NCI-H2171 (cell line): ENCODE data around the gene RUFY4.
"Not testable (repeated sequence)": the region's sequence is repeated elsewhere in the genome, so short reads cannot be mapped to it uniquely, and the experiment has no call there.

Experiments
- DNase-seq: peaks from one replicate; lab custom pipeline; 2025; lab: John Stamatoyannopoulos, UW

Gene RUFY4

DNA sequence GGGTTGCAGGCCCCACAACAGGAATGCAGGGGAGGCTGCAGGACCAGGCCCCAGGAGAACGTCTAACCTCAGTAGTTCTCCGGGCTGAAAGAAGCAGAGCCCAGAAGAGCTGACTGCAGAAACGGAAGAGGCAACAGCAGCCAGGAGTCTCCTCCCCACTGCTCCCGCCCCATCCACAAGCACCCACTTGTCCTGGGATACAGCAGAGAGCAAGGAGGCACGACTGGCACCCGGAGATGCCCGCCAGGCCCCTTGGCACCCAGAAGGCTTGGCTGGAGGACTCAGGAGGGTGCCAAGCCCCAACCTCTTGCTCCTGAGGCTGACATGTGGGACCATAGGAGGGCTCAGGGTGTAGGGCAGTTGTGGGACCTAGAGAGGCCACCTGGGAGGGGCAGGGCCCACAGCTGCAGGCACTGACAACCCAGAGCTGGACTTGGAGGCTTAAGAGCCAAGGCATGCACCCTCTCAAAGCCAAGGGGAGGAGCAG is 37.2 kb upstream of the RUFY4 start:
- DNase-seq: no peak

GRCh38 chr2:218032336-218033171 is 36.5 kb upstream of the RUFY4 start:
- DNase-seq: no peak

- DNase-seq: no peak
Observed at GRCh38 chr2:218033208-218033589, 35.9 kb upstream of the RUFY4 start.

DNA sequence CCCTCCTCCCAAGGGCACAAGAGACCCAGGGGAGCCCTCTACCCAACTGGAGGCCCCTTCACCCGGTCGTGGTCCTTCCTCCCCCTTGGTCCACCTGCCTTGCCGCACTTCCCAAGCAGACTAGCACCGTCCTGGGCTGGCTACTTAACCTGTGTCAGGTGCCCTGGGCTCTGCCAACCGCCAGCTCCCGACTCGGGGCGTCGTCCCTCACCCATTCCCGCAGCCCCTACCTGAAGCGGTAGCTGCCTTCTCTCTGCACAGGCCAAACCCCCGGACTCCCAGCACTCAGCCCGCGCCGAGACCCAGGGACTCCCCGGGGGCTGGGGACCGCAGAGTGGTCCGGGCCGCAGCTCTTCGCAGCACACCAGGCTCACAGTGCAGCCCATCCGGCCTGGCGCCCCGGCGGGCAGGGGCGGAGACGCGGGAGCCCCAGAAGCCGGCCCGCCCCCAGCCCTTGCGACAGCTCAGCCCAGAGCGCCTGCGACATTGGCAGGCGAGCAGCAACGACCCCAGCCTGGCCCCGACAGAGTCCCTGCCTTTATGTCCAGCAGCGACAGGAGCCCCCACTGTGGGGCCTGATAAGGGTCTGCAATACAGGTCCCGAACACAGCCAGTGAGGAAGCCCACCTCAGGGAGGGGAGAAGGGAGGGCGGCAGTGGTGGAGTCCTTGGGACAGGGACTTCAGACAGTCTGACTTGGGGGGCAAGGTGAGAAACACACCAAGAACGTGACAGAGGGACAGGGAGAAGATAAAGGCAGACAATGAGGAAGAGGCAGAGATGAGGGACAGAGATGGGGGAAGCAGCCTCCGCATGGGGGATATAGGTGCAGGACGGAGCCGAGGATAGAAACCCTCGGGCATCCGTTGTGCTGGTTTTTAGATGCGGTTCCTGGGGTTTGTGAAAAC is 35.2 kb upstream of the RUFY4 start:
- no peak for DNase-seq

GRCh38 chr2:218034497-218035213 is 34.4 kb upstream of the RUFY4 start:
- DNase-seq: peak; percentile 17

DNA sequence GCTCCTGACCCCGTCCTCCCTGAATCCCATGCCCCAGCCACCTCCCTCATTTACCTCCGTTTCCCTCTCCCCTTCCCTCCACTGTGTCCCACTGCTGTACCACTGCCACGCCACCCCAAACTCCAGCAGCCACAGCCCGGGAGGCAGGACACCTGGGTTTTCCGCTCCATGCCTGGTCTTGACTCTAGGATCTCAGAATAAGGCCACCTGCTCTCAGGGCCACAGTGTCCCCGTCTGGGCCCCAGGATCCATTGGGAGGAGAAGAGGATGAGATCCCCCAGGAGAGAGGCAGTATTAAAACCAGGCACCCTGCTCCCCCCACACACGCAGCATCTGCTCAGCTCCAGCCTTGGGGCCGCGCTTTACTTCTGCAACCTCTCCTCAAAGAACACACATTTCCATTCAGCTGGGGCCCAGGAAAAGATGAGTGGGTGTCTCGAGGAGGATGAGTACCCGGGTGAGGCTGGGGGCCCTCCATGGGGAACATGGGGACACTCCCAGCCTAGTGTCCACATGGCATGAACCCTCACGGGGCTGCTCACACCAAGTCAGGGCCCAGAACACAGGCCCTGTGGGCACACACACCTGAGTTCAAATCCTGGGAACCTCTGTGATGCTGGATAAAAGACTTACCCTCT is 33.5 kb upstream of the RUFY4 start:
- no peak for DNase-seq

DNA sequence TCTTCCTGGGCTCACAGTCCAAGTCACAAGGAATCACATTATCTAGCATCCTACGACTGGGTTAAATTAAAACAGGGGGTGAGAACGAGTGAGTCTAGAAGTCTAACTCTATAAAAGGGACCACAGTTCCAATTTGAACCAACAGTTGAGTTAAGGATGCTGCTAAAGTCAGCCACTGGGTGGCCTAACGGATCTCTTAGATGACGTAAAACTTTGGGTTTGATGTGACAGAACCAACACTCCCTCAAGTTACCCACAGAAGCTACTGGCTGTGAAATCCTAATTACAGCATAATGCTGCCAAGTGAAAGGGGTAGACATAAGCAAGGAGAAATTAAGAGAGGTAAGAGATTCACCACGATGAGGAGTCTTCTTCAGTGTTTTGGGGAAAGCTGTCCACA is 32.7 kb upstream of the RUFY4 start:
- DNase-seq: no peak

- no peak for DNase-seq
Observed at GRCh38 chr2:218039171-218039570, 29.9 kb upstream of the RUFY4 start.

GRCh38 chr2:218040883-218041282 is 28.2 kb upstream of the RUFY4 start:
- no peak for DNase-seq

GRCh38 chr2:218041302-218042168 is 27.5 kb upstream of the RUFY4 start:
- no peak for DNase-seq

GRCh38 chr2:218043100-218043499 is 26.0 kb upstream of the RUFY4 start:
- DNase-seq: no peak

DNA sequence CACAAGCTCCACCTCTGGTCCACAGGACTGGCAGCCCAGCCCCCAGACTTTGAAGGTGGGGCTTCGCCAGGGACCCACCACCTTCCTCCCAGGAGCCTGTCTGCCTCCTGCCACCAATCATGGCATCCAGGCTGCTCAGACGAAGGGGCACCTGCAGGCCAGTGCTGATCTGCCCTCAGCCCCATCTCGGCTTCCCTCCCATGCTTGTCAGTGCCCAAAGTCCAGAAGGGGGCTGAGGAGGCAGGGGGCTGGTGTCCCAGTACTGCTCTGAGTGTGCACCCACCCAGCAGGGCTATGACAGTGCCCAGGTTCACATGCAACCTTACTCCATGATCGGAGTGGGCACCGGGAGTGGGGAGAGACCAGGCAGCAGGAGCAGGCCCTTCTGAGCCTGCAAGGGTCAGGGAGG is 25.3 kb upstream of the RUFY4 start:
- DNase-seq: no peak

DNA sequence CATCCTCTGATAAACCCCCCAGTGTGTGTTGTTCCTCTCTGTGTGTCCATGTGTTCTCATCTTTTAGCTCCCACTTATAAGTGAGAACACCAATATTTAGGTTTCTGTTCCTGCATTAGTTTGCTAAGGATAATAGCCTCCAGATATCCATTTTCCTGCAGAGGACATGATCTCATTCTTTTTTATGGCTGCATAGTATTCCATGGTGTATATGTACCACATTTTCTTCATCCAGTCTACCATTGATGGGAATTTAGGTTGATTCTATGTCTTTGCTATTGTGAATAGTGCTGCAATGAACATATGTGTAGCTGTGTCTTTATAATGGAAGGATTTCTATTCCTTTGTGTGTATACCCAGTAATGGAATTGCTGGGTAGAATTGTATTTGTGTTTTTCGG is 24.5 kb upstream of the RUFY4 start:
- not testable (repeated sequence) for DNase-seq

DNA sequence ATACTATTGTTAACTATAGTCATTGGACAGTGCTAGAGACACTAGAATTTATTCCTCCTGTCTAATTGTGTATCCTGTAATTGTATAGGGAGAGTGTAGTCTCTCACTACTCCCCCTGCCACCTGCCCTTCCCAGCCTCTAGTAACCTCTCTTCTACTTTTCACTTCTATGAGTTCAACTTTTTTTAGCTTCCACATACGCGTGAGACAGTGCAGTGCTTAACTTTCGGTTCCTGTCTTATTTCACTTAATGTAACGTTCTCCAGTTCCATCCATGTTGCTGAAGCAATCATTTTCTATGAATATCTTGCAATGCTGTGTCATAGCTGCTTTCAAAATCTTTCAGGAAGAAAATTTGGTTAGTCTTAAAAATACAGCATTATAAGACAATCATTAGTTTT is 22.8 kb upstream of the RUFY4 start:
- DNase-seq: no peak

DNA sequence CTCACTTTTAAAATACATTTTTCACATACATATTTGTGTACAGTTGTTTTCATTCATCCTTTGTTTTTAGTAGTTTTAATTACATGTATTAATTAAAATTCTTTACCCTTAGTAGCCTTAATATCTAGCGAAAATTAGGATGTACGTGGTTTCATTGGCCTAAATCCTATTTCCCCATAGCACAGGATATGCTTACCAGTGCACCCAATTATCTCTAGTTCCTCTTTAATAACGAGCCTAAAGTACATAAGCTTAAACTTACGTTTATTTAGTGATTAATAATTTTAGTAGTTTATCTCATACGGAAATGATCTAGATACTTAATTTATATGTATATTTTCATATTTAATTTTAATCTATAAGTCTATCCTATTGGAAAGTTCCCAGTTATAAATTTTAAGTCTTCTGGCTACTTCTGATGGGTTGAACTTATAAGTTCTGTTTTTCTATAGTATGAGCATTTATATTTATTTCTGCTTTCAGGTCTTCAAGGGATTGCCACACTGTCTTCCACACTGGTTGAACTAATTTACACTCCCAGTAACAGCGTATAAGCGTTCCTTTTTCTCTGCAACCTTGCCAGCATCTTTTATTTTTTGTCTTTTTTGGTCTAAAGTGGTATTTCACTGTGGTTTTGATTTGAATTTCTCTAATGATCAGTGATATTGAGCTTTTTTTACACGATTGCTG is 21.4 kb upstream of the RUFY4 start:
- DNase-seq: no peak

- no peak for DNase-seq
Observed at GRCh38 chr2:218051903-218052302, 17.1 kb upstream of the RUFY4 start.

GRCh38 chr2:218059289-218059688 is 9.8 kb upstream of the RUFY4 start:
- DNase-seq: no peak

- no peak for DNase-seq
Observed at GRCh38 chr2:218060118-218060517, 8.9 kb upstream of the RUFY4 start.

DNA sequence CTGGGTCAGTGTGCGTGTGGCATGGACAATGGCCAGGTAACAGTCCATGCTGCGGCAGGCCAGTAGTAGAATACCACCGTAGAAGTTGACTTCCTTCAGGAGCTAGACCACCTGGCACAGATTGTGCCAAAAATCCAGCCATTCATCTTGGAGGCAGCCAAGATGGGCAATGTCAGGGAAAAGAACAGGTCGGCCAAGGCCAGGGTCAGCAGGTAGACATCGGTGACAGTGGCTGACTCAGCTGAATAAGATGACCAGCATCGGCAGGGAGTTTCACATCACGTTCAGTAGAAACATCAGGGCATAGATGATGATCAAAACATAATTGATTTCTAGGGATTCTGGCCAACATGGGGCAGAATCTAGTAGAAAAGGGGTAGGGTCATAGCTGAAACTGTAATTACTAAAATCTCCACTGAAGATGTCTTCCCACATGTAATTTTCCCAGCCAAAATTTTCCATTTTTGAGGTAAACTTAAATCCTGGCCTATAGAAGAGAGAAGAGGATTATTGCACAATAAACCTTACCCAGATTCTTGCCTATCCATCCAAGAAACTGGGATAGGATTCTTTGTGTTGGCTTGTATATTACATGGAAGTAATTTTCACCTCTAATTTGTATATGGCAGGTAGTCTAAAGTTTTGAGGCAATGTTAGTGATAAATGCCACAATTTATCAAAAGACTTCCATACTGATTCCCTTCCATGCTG is 7.9 kb upstream of the RUFY4 start:
- DNase-seq: no peak

- no peak for DNase-seq
Observed at GRCh38 chr2:218063486-218063885, 5.6 kb upstream of the RUFY4 start.
